Thyroid gland (tissue), 4 donors: ENCODE data around the gene DDA1.

Source experiments
- POLR2A ChIP-seq, 2 donors: fragments of 450-650 bp; IDR thresholded peaks; one replicate each; pipeline ENCODE4 v1.6.1; 2017; ENCODE audit warnings: antibody characterized with exemption in 2 of 2, mild to moderate bottlenecking in 2 of 2, moderate library complexity in 1 of 2
- TF ChIP-seq, protein P1 (sequence below), 6 experiments: fragments of 200-600 bp in 3 of 6; fragments of 450-650 bp in 3 of 6; sonication (generic) in 3 of 6; IDR thresholded peaks; one replicate each; pipeline ENCODE4 v1.5.1; 2016 to 2019; ENCODE audit warnings: antibody characterized with exemption in 6 of 6, mild to moderate bottlenecking in 2 of 6, inconsistent platforms in 1 of 6, moderate library complexity in 1 of 6

DNA sequence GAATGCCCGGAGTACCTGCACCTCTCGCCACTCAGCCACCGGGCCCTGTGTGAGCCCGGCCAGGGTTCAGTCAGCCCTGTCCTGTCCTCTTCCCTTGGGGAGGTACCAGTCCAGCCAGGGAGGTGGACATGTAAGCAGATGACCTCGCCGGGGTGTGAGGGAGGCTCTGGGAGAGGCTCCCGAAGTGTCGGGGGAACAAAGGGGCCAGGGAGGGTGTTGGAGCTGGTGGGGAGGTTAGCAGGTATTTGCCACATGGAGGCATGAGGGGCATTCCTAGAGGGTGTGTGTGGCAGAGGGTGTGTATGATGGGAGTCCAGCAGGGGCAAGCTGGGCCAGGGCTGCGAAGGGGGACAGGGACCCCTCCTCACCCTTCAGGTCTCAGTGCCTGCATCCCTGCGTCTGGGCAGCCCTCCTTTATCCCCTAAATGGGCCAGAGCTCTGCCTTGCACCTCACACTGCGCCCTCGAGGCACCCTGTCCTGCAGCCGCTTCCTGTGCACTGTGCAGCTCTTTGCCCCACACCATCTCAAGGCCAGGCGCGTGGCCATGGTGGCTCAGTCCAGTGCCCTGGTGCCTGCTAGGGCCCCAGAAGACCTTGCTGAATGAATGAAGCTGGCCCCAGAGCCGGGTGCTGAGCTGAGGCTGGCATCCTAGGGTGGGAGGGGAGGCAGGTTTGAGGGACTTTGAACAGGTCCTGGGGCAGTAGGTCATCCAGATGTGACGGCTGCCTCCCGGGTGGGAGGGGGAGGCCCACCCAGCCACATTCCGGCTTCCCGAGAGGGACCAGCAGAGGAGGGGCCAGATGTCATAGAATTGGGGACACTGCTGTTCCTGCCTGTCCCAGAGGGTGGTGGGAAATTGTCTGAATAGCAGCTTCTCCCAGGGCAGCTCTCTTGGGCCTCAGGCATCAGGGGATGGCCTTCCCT is 3.1 kb downstream of the DDA1 start:
- TF ChIP-seq, protein P1, sequence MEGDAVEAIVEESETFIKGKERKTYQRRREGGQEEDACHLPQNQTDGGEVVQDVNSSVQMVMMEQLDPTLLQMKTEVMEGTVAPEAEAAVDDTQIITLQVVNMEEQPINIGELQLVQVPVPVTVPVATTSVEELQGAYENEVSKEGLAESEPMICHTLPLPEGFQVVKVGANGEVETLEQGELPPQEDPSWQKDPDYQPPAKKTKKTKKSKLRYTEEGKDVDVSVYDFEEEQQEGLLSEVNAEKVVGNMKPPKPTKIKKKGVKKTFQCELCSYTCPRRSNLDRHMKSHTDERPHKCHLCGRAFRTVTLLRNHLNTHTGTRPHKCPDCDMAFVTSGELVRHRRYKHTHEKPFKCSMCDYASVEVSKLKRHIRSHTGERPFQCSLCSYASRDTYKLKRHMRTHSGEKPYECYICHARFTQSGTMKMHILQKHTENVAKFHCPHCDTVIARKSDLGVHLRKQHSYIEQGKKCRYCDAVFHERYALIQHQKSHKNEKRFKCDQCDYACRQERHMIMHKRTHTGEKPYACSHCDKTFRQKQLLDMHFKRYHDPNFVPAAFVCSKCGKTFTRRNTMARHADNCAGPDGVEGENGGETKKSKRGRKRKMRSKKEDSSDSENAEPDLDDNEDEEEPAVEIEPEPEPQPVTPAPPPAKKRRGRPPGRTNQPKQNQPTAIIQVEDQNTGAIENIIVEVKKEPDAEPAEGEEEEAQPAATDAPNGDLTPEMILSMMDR (IDR thresholded peaks at IDR 0.05), result no peak
- TF ChIP-seq POLR2A (IDR thresholded peaks at IDR 0.05), result no peak
